GM10847 (cell line): ENCODE data around the gene APBB2.

Source experiments
- POLR2A ChIP-seq: IDR thresholded peaks from 2 replicates; pipeline ENCODE4 v1.6.1; 2011; ENCODE audit not compliant: insufficient read length; ENCODE audit errors: extremely low read depth

APBB2 gene

GRCh38 chr4:40874331-40874730, 340.0 kb downstream of the APBB2 start:
- no peak for TF ChIP-seq POLR2A

- no peak for TF ChIP-seq POLR2A
These were observed 342.6 kb downstream of the APBB2 start for GRCh38 chr4:40871695-40872250.

GRCh38 chr4:40870150-40870549, 344.2 kb downstream of the APBB2 start:
- TF ChIP-seq POLR2A, result no peak

GRCh38 chr4:40865696-40866095, 348.6 kb downstream of the APBB2 start:
- no peak for TF ChIP-seq POLR2A

- no peak for TF ChIP-seq POLR2A
These were observed 349.8 kb downstream of the APBB2 start for GRCh38 chr4:40864531-40864930.

- no peak for TF ChIP-seq POLR2A
These were observed 355.4 kb downstream of the APBB2 start for GRCh38 chr4:40858962-40859361.

GRCh38 chr4:40857956-40858355, 356.4 kb downstream of the APBB2 start:
- TF ChIP-seq POLR2A, result no peak

- no peak for TF ChIP-seq POLR2A
These were observed 357.4 kb downstream of the APBB2 start for GRCh38 chr4:40856840-40857362.

GRCh38 chr4:40856277-40856839, 358.0 kb downstream of the APBB2 start:
- TF ChIP-seq POLR2A, result no peak

GRCh38 chr4:40850496-40850895, 363.8 kb downstream of the APBB2 start:
- TF ChIP-seq POLR2A, result no peak

- TF ChIP-seq POLR2A, result no peak
These were observed 365.4 kb downstream of the APBB2 start for GRCh38 chr4:40848940-40849339.

GRCh38 chr4:40848251-40848650, 366.1 kb downstream of the APBB2 start:
- no peak for TF ChIP-seq POLR2A

GRCh38 chr4:40846532-40846931, 367.8 kb downstream of the APBB2 start:
- no peak for TF ChIP-seq POLR2A

- TF ChIP-seq POLR2A, result no peak
These were observed 369.0 kb downstream of the APBB2 start for GRCh38 chr4:40845154-40845835.

- no peak for TF ChIP-seq POLR2A
These were observed 370.1 kb downstream of the APBB2 start for GRCh38 chr4:40844261-40844660.

GRCh38 chr4:40843696-40844095, 370.6 kb downstream of the APBB2 start:
- TF ChIP-seq POLR2A, result no peak
